Effector memory CD4-positive, alpha-beta T cell (primary cell): Measurements from ENCODE around the gene AHDC1.

Source experiments
- DNase-seq, 3 donors: peaks; one replicate each; pipeline ENCODE4 v3.0.0-alpha.2; 2020
- H3K27ac ChIP-seq: 2 replicates; pipeline ENCODE4 v1.7.0; 2013; ENCODE audit warnings: mild to moderate bottlenecking, low read length, moderate library complexity; ENCODE audit not compliant: insufficient read depth, poor library complexity, severe bottlenecking
- H3K27me3 ChIP-seq: replicated peaks from 2 replicates; pipeline ENCODE4 v1.7.0; 2013; ENCODE audit warnings: mild to moderate bottlenecking, low read length; ENCODE audit not compliant: insufficient read depth, control insufficient read depth, poor library complexity, severe bottlenecking
- H3K36me3 ChIP-seq: 2 replicates; pipeline ENCODE4 v1.7.0; 2013; ENCODE audit warnings: mild to moderate bottlenecking, low read length, moderate library complexity; ENCODE audit not compliant: control insufficient read depth, insufficient read depth
- H3K4me1 ChIP-seq: 2 replicates; pipeline ENCODE4 v1.7.0; 2013; ENCODE audit warnings: low read length, mild to moderate bottlenecking; ENCODE audit not compliant: control insufficient read depth, insufficient read depth, poor library complexity, severe bottlenecking
- H3K4me3 ChIP-seq: 2 replicates; pipeline ENCODE4 v1.7.0; 2013; ENCODE audit warnings: low read length, low read depth, mild to moderate bottlenecking; ENCODE audit not compliant: insufficient read depth, poor library complexity, severe bottlenecking
- H3K9me3 ChIP-seq: 2 replicates; pipeline ENCODE4 v1.7.0; 2013; ENCODE audit warnings: mild to moderate bottlenecking, low read length, moderate library complexity; ENCODE audit not compliant: control insufficient read depth

Gene AHDC1

DNA sequence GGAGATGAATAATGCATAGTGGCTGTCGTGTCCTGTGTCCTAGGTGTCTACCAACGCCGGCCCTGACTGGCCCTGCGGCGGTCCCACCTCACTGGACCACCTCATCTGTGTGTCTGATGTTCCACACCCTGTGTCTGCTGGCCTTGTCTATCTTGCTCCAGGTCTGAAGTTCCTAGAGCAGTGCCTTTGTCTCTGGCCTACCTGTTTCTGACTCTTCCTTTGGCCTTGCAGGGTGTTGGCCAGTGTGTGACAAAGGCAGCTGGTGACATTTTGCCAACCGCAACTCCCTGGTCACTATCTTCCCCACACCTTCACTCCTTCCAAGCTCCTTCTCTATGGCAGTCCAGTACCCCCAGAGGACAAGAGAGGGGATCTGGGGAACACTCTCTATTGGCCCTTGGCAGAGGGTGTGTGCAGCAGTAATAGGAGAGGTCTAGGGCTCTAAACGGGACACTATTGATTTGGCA is 1.4 kb upstream of the AHDC1 start:
- H3K4me1 ChIP-seq: peaks cover 45% of the 10 kb centered on the region
- H3K9me3 ChIP-seq: no peaks in the 10 kb centered on the region
- no peaks in the 10 kb centered on the region for H3K27me3 ChIP-seq
- H3K27ac ChIP-seq: no peak overlapping the region
- no peaks in the 10 kb centered on the region for H3K36me3 ChIP-seq
- no peak for DNase-seq
- no peak overlapping the region for H3K4me3 ChIP-seq

DNA sequence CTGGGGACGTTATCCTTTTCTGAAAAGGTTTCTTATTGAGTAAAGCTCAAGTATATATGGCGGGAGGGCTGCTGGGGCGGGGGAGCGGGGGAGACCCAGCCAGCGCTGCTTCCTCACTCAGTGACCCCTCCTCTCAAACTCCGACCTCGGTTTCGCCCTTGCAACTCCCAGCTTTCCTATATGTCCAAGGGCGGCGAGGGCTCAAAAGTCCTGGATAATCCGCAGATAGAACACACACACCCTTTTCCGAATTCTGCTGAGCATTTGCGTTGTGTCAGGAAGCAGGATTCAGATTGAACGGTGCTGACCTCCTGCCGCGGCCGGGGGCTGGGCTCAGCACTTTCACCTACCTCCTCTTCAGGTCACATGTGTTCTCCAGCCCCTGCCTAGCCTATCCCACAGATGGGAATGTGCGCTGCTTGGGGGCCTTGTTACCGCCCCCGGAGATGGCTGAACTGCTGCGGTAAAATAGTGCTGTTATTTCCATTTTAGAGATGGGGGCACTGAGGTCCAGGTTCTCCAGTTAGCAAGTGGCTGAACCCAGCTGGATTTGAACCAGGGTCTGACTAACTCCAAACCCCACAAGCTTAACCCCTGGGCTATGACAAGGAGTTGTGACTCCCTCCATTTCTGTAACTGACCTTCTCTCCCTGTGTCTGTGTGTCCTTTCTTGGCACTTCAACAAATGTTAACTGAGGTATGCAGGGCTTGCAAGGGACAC is 795 bp upstream of the AHDC1 start:
- no peaks in the 10 kb centered on the region for H3K36me3 ChIP-seq
- no peak for DNase-seq
- H3K4me1 ChIP-seq: peaks cover 45% of the 10 kb centered on the region
- H3K27ac ChIP-seq: peak overlapping the region; percentile 44
- no peaks in the 10 kb centered on the region for H3K27me3 ChIP-seq
- H3K9me3 ChIP-seq: no peaks in the 10 kb centered on the region
- peak overlapping the region; percentile 49 for H3K4me3 ChIP-seq

DNA sequence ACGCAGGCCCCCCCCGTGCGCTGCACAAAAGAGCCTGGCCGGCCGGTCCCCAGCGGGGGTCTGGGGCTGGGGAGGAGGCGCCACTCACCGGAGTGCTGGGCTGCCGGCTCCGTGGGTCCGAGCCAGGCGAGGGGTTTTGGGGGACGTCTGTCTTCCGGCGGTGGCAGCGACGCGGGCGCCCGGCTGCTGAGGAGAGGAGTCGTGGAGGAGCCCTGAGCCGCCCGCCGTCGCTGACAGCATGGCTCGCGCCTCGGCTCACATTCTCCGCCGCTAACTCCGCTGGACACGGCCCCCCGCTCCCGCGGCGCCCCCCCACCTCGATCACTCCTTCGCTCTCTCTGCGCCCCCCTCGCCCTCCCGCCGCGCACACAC is 649 bp downstream of the AHDC1 start:
- peaks cover 47% of the 10 kb centered on the region for H3K4me1 ChIP-seq
- H3K27ac ChIP-seq: peak overlapping the region; percentile 65
- H3K4me3 ChIP-seq: peak overlapping the region; percentile 80
- H3K27me3 ChIP-seq: no peaks in the 10 kb centered on the region
- no peaks in the 10 kb centered on the region for H3K9me3 ChIP-seq
- H3K36me3 ChIP-seq: no peaks in the 10 kb centered on the region
- DNase-seq: no peak

DNA sequence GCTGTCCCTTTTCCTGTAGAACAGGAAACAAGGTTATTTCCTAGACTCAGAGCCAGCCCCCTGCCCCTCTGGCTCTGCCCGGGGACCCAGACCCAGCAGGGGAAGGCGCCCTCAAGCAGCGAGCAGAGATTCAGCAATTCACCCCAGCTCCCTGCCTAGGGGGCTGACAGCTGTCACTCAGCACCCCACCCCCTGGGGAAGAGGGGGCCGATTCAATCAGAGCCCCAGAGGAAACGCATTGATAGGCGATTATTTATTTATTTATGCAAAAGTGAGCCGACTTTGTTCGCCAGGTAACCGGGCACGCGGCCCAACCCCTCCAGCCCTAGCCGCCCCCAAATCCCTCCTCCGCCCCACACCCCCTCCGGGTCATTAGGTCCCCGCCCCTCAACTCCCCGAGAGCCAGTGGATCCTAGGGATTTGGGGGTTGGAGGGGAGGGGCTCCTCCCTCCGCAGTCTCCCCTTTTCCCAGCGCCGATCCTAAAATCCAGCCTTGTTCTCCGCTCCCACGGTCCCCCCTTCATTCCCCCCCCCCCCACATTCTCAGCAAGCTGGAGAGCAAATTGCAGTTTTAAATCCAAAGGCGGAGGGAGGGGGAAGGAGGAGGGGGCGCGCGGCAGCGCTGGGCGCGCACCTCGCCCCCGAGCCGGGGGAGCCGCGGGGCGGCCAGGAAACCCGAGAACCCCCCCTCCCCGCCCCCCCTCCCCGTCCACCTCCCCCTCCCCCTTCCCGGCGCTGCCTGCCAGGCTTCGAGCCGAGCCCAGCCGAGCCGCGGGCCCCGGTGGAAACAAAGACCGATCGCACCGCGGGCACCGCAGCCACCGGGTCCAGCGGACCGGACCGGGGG is 1.3 kb downstream of the AHDC1 start:
- no peaks in the 10 kb centered on the region for H3K9me3 ChIP-seq
- no peaks in the 10 kb centered on the region for H3K27me3 ChIP-seq
- H3K4me3 ChIP-seq: peak overlapping the region; percentile 80
- H3K4me1 ChIP-seq: peaks cover 53% of the 10 kb centered on the region
- peak overlapping the region; percentile 33 for H3K27ac ChIP-seq
- DNase-seq: peak in 1 of 3 donors; percentile 25
- H3K36me3 ChIP-seq: no peaks in the 10 kb centered on the region

DNA sequence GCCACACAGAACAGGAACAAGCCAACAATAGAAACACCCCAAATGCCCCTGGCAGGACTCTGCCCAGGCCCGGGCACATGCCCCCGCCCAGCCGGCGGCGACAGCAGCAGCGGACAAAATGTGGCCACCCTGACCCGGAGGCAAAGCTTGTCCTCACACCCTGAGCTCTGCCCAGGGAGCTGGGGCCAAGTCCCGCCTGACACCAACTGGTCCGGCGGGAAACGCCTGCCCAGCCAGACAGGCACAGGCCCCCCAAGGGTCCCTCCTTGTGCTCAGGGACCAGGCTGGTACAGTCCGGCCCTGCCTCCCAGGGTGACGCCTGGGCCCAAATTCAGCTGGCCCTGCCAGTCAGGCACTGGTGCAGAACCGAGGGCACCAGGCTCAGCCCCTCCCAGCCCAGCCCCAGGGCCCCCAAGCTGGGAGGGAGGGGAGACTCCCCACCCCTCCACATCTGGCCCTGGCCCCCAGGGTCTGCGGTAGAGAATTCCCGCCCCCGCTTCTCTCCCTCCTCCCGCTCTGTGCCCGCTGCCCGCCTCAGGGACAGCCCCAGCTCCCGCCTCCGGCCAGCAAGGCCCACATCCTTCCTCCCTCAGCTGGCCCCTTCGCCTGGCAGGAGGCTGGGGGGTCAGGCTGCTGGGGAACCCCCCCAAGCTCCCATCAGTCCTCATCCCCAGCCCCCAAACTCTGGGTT is 2.0 kb downstream of the AHDC1 start:
- H3K4me1 ChIP-seq: peaks cover 58% of the 10 kb centered on the region
- no peaks in the 10 kb centered on the region for H3K27me3 ChIP-seq
- no peaks in the 10 kb centered on the region for H3K9me3 ChIP-seq
- peak overlapping the region; percentile 80 for H3K4me3 ChIP-seq
- no peaks in the 10 kb centered on the region for H3K36me3 ChIP-seq
- no peak for DNase-seq
- no peak overlapping the region for H3K27ac ChIP-seq

DNA sequence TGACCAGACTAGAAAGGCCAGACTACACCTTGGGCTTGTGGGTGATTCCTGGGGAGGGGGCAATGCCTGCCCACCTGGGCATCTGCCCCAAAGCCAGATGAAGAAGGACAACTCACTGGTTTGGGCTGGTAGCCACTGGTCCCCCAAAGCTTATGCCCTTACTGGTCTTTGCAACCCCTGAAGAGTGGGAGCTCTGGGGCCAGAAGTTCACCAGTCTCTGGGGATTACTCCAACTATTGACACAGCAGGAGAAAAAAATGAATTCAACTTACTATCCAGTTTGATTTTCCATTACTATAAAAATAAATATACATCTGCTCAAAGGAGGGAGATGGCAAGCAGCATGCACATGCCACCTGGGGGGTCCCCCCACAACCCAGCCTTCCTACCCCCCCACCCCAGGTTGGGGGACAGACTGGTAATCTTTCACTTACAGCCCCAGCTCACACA is 2.6 kb downstream of the AHDC1 start:
- Histone ChIP-seq H3K27me3 (no peaks in the 10 kb centered on the region), H3K27ac (no peak overlapping the region), H3K4me3 (no peak overlapping the region), H3K36me3 (no peaks in the 10 kb centered on the region), H3K9me3 (no peaks in the 10 kb centered on the region), H3K4me1 (peaks cover 57% of the 10 kb centered on the region)
- DNase-seq: no peak

DNA sequence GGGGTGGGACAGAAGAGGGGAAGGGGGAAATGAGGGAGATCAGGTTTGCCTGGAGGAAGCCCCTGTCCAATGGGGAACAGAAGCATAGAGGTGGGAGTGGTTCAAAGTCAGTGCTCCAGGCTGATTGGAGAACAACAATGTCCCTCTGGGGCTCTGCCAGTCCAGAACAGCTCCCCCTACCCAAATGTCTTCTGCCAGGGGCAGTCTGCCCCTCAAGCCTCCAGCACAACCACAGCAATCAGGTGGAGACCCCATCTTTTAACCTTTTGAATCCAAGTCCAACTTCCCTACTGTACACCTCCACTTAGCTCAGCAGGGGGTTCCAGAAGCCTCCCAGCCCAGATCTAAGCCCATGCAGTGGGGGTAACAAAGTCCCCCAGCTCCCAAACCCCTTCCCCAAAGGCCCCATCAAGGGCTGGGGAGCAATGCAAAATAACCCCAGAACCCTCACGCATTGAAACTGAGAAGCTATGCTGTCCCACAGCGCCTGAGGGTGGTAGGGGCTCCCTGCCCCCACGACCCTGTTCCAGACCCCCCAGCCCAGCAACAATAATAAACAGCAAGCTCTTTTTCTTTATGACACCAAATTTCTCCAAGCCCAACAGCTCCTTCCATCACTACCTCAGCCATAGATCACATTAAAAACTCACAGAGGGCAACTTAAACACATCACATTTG is 3.3 kb downstream of the AHDC1 start:
- Histone ChIP-seq H3K36me3 (no peaks in the 10 kb centered on the region), H3K4me3 (no peak overlapping the region), H3K27me3 (no peaks in the 10 kb centered on the region), H3K4me1 (peaks cover 61% of the 10 kb centered on the region), H3K9me3 (no peaks in the 10 kb centered on the region), H3K27ac (no peak overlapping the region)
- no peak for DNase-seq

DNA sequence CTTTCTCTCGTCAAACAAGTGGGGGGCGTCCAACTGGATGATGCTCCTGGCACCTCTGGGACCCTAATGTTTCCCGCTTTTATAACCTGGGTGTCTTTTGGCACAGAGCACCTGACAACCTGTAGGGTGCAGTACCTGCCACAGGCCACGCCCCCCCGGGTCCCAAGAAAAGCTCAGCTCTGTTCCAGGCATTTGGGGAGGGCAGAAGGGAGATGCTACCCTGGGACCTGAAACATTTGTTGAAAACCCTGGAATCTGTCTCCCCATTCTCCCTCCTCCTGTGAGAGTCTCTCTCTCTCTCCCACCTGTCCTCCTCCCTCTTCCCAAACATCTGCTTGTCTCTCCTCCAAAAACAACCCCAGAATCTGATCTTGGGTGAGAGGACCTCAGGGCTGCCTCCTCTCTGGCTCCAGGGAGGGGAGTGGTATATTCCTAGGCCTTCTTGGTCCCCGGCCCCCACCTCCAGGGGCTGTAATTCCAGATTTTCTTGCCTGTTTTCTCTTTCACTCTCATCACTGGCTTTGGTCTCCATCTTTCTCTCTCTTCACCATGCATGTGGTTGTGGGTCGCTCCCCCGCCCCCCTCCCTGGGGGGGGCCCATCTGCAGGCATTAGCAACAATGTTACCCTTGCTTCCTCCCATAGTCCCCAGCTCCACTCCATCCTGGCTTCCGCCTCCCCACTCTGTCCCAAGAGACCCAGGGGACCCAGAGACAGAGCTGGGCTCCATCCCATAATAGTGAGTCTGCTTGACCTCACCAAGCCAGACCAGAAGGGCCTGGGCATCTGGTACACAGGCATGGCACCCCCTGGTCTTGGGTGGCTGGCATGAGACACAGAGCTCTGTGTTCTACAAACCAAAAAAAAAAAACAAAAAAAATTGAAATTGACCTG is 4.1 kb downstream of the AHDC1 start:
- Histone ChIP-seq H3K9me3 (no peaks in the 10 kb centered on the region), H3K36me3 (no peaks in the 10 kb centered on the region), H3K27me3 (no peaks in the 10 kb centered on the region), H3K27ac (no peak overlapping the region), H3K4me1 (peaks cover 61% of the 10 kb centered on the region), H3K4me3 (no peak overlapping the region)
- DNase-seq: no peak
